ENCODE results near the gene ARL5C. TPM values are rescaled to one million over a fixed set of nuclear protein-coding genes. Genes with fewer than 3 reads are reported as not detected.
"Not testable (repeated sequence)": the region's sequence is repeated elsewhere in the genome, so short reads cannot be mapped to it uniquely, and the experiment has no call there.

ARL5C gene
- total and polyA plus RNA-seq, 4 donors: not detected

GRCh38 chr17:39169101-39169500 is 3.1 kb upstream of the ARL5C start:
- Histone ChIP-seq H3K4me1 (ENCODE audit: control insufficient read depth in 4 of 4, insufficient read depth in 4 of 4, low read length in 3 of 4) (peaks cover 5 to 9% (median 6%) of the 10 kb centered on the region in 4 donors), H3K9ac (ENCODE audit: low read depth in 1 of 2, low read length in 2 of 2) (no peak overlapping the region), H3K9me3 (ENCODE audit: control insufficient read depth in 4 of 4, low read length in 3 of 4) (no peaks in the 10 kb centered on the region), H3K27me3 (ENCODE audit: control insufficient read depth in 4 of 4, insufficient read depth in 4 of 4, low read length in 3 of 4) (peaks cover 0 to 3% (median 1%) of the 10 kb centered on the region in 4 donors), H3K27ac (ENCODE audit: low read depth in 1 of 2, low read length in 2 of 2) (no peak overlapping the region), H3K36me3 (ENCODE audit: control insufficient read depth in 4 of 4, insufficient read depth in 3 of 4, low read depth in 1 of 4, low read length in 3 of 4) (no peaks in the 10 kb centered on the region), H3K4me3 (ENCODE audit: low read depth in 1 of 3, low read length in 3 of 3) (no peak overlapping the region)
- 86% methylated on average over 14 of the region's 14 CpGs for WGBS
- no peak for TF ChIP-seq REST (IDR thresholded peaks at IDR 0.05)
- DNase-seq (ENCODE audit: low spot score): no peak

- H3K4me3 ChIP-seq (ENCODE audit: low read depth in 1 of 3, low read length in 3 of 3); H3K27ac ChIP-seq (ENCODE audit: low read depth in 1 of 2, low read length in 2 of 2); H3K9ac ChIP-seq (ENCODE audit: low read depth in 1 of 2, low read length in 2 of 2); H3K4me1 ChIP-seq (ENCODE audit: control insufficient read depth in 4 of 4, insufficient read depth in 4 of 4, low read length in 3 of 4); H3K36me3 ChIP-seq (ENCODE audit: control insufficient read depth in 4 of 4, insufficient read depth in 3 of 4, low read depth in 1 of 4, low read length in 3 of 4); H3K27me3 ChIP-seq (ENCODE audit: control insufficient read depth in 4 of 4, insufficient read depth in 4 of 4, low read length in 3 of 4); H3K9me3 ChIP-seq (ENCODE audit: control insufficient read depth in 4 of 4, low read length in 3 of 4); DNase-seq (ENCODE audit: low spot score): not testable (repeated sequence)
- 94% methylated on average over 10 of the region's 10 CpGs for WGBS
Measured at GRCh38 chr17:39168503-39168902, 2.5 kb upstream of the ARL5C start.

GRCh38 chr17:39167476-39167875 is 1.5 kb upstream of the ARL5C start:
- H3K4me3 ChIP-seq (ENCODE audit: low read depth in 1 of 3, low read length in 3 of 3): no peak overlapping the region
- H3K9ac ChIP-seq (ENCODE audit: low read depth in 1 of 2, low read length in 2 of 2): no peak overlapping the region
- H3K4me1 ChIP-seq (ENCODE audit: control insufficient read depth in 4 of 4, insufficient read depth in 4 of 4, low read length in 3 of 4): peaks cover 5 to 9% (median 6%) of the 10 kb centered on the region in 4 donors
- H3K27me3 ChIP-seq (ENCODE audit: control insufficient read depth in 4 of 4, insufficient read depth in 4 of 4, low read length in 3 of 4): peaks cover 0 to 3% (median 1%) of the 10 kb centered on the region in 4 donors
- TF ChIP-seq YY1 (IDR thresholded peaks at IDR 0.05): no peak
- 51% methylated on average over 2 of the region's 2 CpGs for WGBS
- H3K9me3 ChIP-seq (ENCODE audit: control insufficient read depth in 4 of 4, low read length in 3 of 4): no peaks in the 10 kb centered on the region
- no peak for DNase-seq (ENCODE audit: low spot score)
- H3K36me3 ChIP-seq (ENCODE audit: control insufficient read depth in 4 of 4, insufficient read depth in 3 of 4, low read depth in 1 of 4, low read length in 3 of 4): no peaks in the 10 kb centered on the region
- H3K27ac ChIP-seq (ENCODE audit: low read depth in 1 of 2, low read length in 2 of 2): no peak overlapping the region

- Histone ChIP-seq H3K4me3 (ENCODE audit: low read depth in 1 of 3, low read length in 3 of 3) (no peak overlapping the region), H3K36me3 (ENCODE audit: control insufficient read depth in 4 of 4, insufficient read depth in 3 of 4, low read depth in 1 of 4, low read length in 3 of 4) (no peaks in the 10 kb centered on the region), H3K27ac (ENCODE audit: low read depth in 1 of 2, low read length in 2 of 2) (no peak overlapping the region), H3K27me3 (ENCODE audit: control insufficient read depth in 4 of 4, insufficient read depth in 4 of 4, low read length in 3 of 4) (peaks cover 0 to 3% (median 1%) of the 10 kb centered on the region in 4 donors), H3K9ac (ENCODE audit: low read depth in 1 of 2, low read length in 2 of 2) (no peak overlapping the region), H3K9me3 (ENCODE audit: control insufficient read depth in 4 of 4, low read length in 3 of 4) (no peaks in the 10 kb centered on the region), H3K4me1 (ENCODE audit: control insufficient read depth in 4 of 4, insufficient read depth in 4 of 4, low read length in 3 of 4) (peaks cover 5 to 9% (median 6%) of the 10 kb centered on the region in 4 donors)
- no peak for DNase-seq (ENCODE audit: low spot score)
- no peak for TF ChIP-seq FOXA1 (IDR thresholded peaks at IDR 0.05)
- TF ChIP-seq ATF3 (IDR thresholded peaks at IDR 0.05): no peak
- no peak for TF ChIP-seq HNF4G (IDR thresholded peaks at IDR 0.05)
- no peak for TF ChIP-seq RAD21 (IDR thresholded peaks at IDR 0.05)
- no peak for TF ChIP-seq EGR1 (IDR thresholded peaks at IDR 0.05; ENCODE audit: low read depth in 2 of 2)
- no peak for TF ChIP-seq ZBTB33 (IDR thresholded peaks at IDR 0.05)
- no peak for TF ChIP-seq RXRA (IDR thresholded peaks at IDR 0.05)
- no peak for TF ChIP-seq HNF4A (conservative IDR thresholded peaks at IDR 0.05)
- WGBS: 67% methylated on average over 7 of the region's 7 CpGs
Measured at GRCh38 chr17:39166437-39167335, 725 bp upstream of the ARL5C start.

Measured in liver (tissue), 9 donors.